Measurements from ENCODE around the gene USP7. TPM values are rescaled to one million over a fixed set of nuclear protein-coding genes. Genes with fewer than 3 reads are reported as not detected.
"Not testable (repeated sequence)": the region's sequence is repeated elsewhere in the genome, so short reads cannot be mapped to it uniquely, and the experiment has no call there.

USP7 gene
- total and polyA plus RNA-seq, 7 experiments from 2014 or later = 8.9 to 261 (median 176) TPM

GRCh38 chr16:8968054-8968453 is 4.3 kb upstream of the USP7 start:
- H3K27me3 ChIP-seq (ENCODE audit: control insufficient read depth in 2 of 2, insufficient read depth in 2 of 2, low read length in 2 of 2); H3K4me1 ChIP-seq (ENCODE audit: control insufficient read depth in 2 of 2, insufficient read depth in 2 of 2, low read length in 2 of 2); H3K36me3 ChIP-seq (ENCODE audit: control insufficient read depth in 2 of 3, insufficient read depth in 3 of 3, low read length in 3 of 3); ATAC-seq; H3K9me3 ChIP-seq (ENCODE audit: control insufficient read depth in 2 of 3, low read length in 3 of 3); H3K4me3 ChIP-seq (ENCODE audit: low read length); H3K27ac ChIP-seq (ENCODE audit: low read depth, low read length); H3K9me3 Mint-ChIP-seq; H3K36me3 Mint-ChIP-seq; H3K4me3 Mint-ChIP-seq; H3K27ac Mint-ChIP-seq; DNase-seq; H3K4me1 Mint-ChIP-seq: not testable (repeated sequence)
- H3K27me3 Mint-ChIP-seq = peaks cover 0 to 33% (median 0%) of the 10 kb centered on the region in 5 donors
- POLR2A ChIA-PET = interaction anchor here (0.6 kb wide), 1 partner anchor 10 kb away, joined by 4 read pairs; no protein-coding TSS in a partner anchor
- intact Hi-C loops (cut with micrococcal nuclease) = loop anchor here in 1 of 2 donors (10.0 kb wide), 1 partner anchor 53 kb away; no protein-coding TSS in a partner anchor
- CTCF ChIA-PET = interaction anchor here (0.5 kb wide), 1 partner anchor 50 kb away, joined by 6 read pairs; no protein-coding TSS in a partner anchor

DNA sequence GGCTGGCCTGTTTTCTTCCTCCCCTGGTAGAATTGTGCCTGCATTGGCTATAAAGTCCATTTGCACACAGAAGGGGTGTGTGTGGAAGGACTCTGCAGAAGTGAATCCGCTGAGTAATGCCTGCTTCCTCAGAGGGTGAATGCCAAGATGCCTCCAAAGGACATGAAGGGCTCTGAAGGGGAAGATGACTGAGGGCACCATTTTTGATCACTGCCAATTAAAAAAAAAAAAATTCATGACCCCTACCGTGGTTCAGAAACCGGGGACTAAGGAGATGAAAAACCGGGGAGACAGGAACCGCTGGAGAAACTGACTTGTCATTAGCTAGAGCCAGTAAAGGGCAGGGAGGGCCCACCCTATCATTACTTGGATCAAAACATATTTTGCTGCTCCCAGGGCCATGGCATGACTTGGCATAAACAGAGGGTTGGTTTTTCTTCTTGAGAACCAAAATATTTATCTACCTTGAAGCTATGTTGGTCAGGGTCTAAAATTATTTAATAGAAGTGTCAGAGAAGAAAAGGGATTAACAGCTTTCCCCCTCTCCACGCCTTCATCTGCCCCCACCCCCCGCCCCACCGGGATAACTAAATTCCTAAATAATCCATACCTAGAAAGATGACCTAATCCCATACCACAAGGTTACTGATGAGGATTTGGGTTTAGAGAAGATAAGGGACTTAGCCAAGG is 3.6 kb upstream of the USP7 start:
- CTCF ChIA-PET = interaction anchor here (0.5 kb wide), 1 partner anchor 51 kb away, joined by 6 read pairs; no protein-coding TSS in a partner anchor
- Mint-ChIP-seq H3K27me3 (peaks cover 0 to 27% (median 0%) of the 10 kb centered on the region in 5 donors), H3K4me1 (peaks cover 3 to 9% (median 7%) of the 10 kb centered on the region in 7 donors), H3K9me3 (peaks cover 0 to 2% (median 0%) of the 10 kb centered on the region in 11 donors), H3K27ac (no peak overlapping the region), H3K4me3 (no peak overlapping the region), H3K36me3 (peaks cover 0 to 3% (median 0%) of the 10 kb centered on the region in 5 donors)
- Histone ChIP-seq H3K4me3 (ENCODE audit: low read length) (no peak overlapping the region), H3K27me3 (ENCODE audit: control insufficient read depth in 2 of 2, insufficient read depth in 2 of 2, low read length in 2 of 2) (no peaks in the 10 kb centered on the region), H3K4me1 (ENCODE audit: control insufficient read depth in 2 of 2, insufficient read depth in 2 of 2, low read length in 2 of 2) (peaks cover 0 to under 1% of the 10 kb centered on the region in 2 donors), H3K36me3 (ENCODE audit: control insufficient read depth in 2 of 3, insufficient read depth in 3 of 3, low read length in 3 of 3) (no peaks in the 10 kb centered on the region), H3K27ac (ENCODE audit: low read depth, low read length) (no peak overlapping the region), H3K9me3 (ENCODE audit: control insufficient read depth in 2 of 3, low read length in 3 of 3) (no peaks in the 10 kb centered on the region)
- POLR2A ChIA-PET = interaction anchor here (0.6 to 0.7 kb wide), 2 partner anchors 10 to 15 kb away, joined by 3 to 4 read pairs; no protein-coding TSS in a partner anchor
- intact Hi-C loops (cut with micrococcal nuclease) = loop anchor here in 1 of 2 donors (10.0 kb wide), 1 partner anchor 52 kb away; no protein-coding TSS in a partner anchor
- ATAC-seq (no peak), DNase-seq (no peak)

DNA sequence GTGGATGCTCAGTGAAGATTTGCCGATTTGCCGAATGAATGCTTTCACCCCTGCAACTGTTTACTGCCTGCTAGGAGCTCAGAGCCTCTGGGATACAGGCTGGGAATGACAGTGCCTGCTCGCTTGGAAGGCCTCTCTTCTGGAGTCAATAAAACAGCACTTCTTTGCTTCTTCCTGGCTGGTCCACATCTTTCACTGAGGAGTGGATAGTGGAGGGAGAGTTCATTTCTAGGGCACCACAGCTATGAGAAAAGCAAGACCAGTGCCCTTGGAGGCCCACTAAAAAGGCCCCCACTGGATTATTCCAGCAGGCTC is 3.1 kb upstream of the USP7 start:
- H3K27me3 Mint-ChIP-seq = peaks cover 0 to 26% (median 0%) of the 10 kb centered on the region in 5 donors
- Histone ChIP-seq H3K9me3 (ENCODE audit: control insufficient read depth in 2 of 3, low read length in 3 of 3) (no peaks in the 10 kb centered on the region), H3K4me3 (ENCODE audit: low read length) (no peak overlapping the region), H3K27me3 (ENCODE audit: control insufficient read depth in 2 of 2, insufficient read depth in 2 of 2, low read length in 2 of 2) (no peaks in the 10 kb centered on the region), H3K36me3 (ENCODE audit: control insufficient read depth in 2 of 3, insufficient read depth in 3 of 3, low read length in 3 of 3) (no peaks in the 10 kb centered on the region), H3K4me1 (ENCODE audit: control insufficient read depth in 2 of 2, insufficient read depth in 2 of 2, low read length in 2 of 2) (peaks cover 3 to 6% of the 10 kb centered on the region in 2 donors), H3K27ac (ENCODE audit: low read depth, low read length) (no peak overlapping the region)
- H3K4me3 Mint-ChIP-seq = peak overlapping the region in 1 of 10 donors; percentile 35
- ChIA-PET POLR2A (no interaction called here), CTCF (no interaction called here)
- no peak for ATAC-seq
- peaks cover 0 to 2% (median 0%) of the 10 kb centered on the region in 11 donors for H3K9me3 Mint-ChIP-seq
- intact Hi-C loops (cut with micrococcal nuclease) = loop anchor here in 1 of 2 donors (10.0 kb wide), 1 partner anchor 52 kb away; no protein-coding TSS in a partner anchor
- peaks cover 0 to 8% (median 0%) of the 10 kb centered on the region in 5 donors for H3K36me3 Mint-ChIP-seq
- no peak for DNase-seq
- H3K4me1 Mint-ChIP-seq = peaks cover 8 to 14% (median 12%) of the 10 kb centered on the region in 7 donors
- peak overlapping the region in 1 of 9 donors; percentile 60 for H3K27ac Mint-ChIP-seq

DNA sequence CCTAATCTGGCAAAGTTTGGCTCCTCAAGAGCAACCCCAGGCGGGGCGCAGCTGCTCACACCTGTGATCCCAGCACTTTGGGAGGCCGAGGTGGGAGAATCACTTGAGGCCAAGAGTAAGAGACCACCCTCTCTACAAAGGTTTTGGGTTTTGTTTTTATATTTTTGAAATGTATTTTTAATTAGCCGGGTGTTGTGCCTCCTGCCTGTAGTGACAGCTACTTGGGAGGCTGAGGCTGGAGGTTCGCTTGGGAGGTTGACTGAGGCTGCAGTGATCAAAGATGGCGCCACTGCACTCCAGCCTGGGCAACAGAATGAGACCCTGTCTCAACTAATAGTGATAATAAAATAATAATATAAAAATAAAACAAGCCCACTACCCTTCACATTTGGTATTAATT is 756 bp upstream of the USP7 start:
- no peak for DNase-seq
- Mint-ChIP-seq H3K36me3 (peaks cover 0 to 11% (median 0%) of the 10 kb centered on the region in 5 donors), H3K4me1 (peaks cover 30 to 37% (median 34%) of the 10 kb centered on the region in 7 donors), H3K27ac (peak overlapping the region; percentile 11 to 92 (median 71)), H3K9me3 (peaks cover 0 to 2% (median 0%) of the 10 kb centered on the region in 11 donors), H3K27me3 (peaks cover 0 to 19% (median 0%) of the 10 kb centered on the region in 5 donors), H3K4me3 (peak overlapping the region; percentile 54 to 86 (median 76))
- Histone ChIP-seq H3K27ac (ENCODE audit: low read depth, low read length) (peak overlapping the region; percentile 64), H3K4me1 (ENCODE audit: control insufficient read depth in 2 of 2, insufficient read depth in 2 of 2, low read length in 2 of 2) (peaks cover 25 to 29% of the 10 kb centered on the region in 2 donors), H3K9me3 (ENCODE audit: control insufficient read depth in 2 of 3, low read length in 3 of 3) (no peaks in the 10 kb centered on the region), H3K4me3 (ENCODE audit: low read length) (peak overlapping the region; percentile 71), H3K27me3 (ENCODE audit: control insufficient read depth in 2 of 2, insufficient read depth in 2 of 2, low read length in 2 of 2) (no peaks in the 10 kb centered on the region), H3K36me3 (ENCODE audit: control insufficient read depth in 2 of 3, insufficient read depth in 3 of 3, low read length in 3 of 3) (no peaks in the 10 kb centered on the region)
- ATAC-seq = no peak
- POLR2A ChIA-PET = interaction anchor here (1.3 to 1.6 kb wide), 2 partner anchors 13 to 127 kb away, joined by 3 to 17 read pairs; partner anchors contain the start of gene HAPSTR1
- CTCF ChIA-PET = no interaction called here
- intact Hi-C loops (cut with micrococcal nuclease) = loop anchor here (1.0 to 10.0 kb wide), 8 partner anchors 50 to 1978 kb away; partner anchors contain the start of genes METTL22 (in 2 of the 2), ABAT (in 1 of the 2), CLEC16A (in 1 of the 2) and DEXI (in 1 of the 2)

DNA sequence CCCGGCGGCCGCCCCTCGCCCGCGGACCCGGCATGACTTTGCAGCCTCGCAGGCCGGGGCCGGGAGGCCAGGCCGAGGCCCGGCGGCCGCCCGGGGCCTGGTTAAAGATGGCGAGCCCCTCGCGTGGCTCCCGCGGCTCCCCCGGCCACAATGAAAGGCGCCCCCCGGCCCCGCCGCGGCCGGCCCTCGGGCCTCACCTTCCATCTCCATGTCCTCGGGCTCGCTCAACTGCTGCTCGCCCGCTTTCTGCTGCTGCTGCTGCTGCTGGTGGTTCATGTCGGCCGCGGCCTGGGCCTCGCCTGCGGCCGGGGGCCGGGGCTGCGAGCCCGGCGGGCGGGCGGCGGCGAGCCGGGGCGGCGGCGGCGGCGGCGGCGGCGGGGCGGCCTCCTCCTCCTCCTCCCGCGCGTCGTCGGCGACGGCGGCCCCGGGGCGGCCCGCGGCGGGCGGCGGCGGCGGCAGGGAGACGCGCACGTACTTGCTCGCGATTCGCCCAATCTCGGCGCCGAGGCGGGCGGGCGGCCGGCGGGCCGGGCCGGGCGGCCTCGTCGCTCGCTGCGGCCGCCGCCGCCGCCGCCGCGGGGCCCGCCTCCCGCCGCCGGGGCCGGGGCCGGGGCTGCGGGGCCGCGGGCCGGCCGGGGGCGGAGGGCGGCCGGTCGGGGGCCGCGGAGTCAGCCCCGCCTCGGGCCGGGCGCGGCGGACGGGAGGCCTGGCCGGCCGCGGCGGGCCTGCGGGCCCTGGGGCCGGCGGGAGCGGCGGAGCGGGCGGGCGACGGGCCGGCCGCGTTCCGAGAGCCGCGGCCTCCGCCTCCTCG is 491 bp downstream of the USP7 start:
- Mint-ChIP-seq H3K4me1 (peaks cover 42 to 49% (median 47%) of the 10 kb centered on the region in 7 donors), H3K4me3 (peak overlapping the region in 9 of 10 donors; percentile 49 to 98 (median 73)), H3K27ac (peak overlapping the region in 2 of 9 donors; percentile 85 to 89), H3K36me3 (peaks cover 0 to 11% (median 0%) of the 10 kb centered on the region in 5 donors), H3K9me3 (peaks cover 0 to 2% (median 0%) of the 10 kb centered on the region in 11 donors), H3K27me3 (peaks cover 0 to 15% (median 0%) of the 10 kb centered on the region in 5 donors)
- Histone ChIP-seq H3K9me3 (ENCODE audit: control insufficient read depth in 2 of 3, low read length in 3 of 3) (no peaks in the 10 kb centered on the region), H3K27me3 (ENCODE audit: control insufficient read depth in 2 of 2, insufficient read depth in 2 of 2, low read length in 2 of 2) (no peaks in the 10 kb centered on the region), H3K4me3 (ENCODE audit: low read length) (peak overlapping the region; percentile 77), H3K36me3 (ENCODE audit: control insufficient read depth in 2 of 3, insufficient read depth in 3 of 3, low read length in 3 of 3) (no peaks in the 10 kb centered on the region), H3K27ac (ENCODE audit: low read depth, low read length) (peak overlapping the region; percentile 85), H3K4me1 (ENCODE audit: control insufficient read depth in 2 of 2, insufficient read depth in 2 of 2, low read length in 2 of 2) (peaks cover 38 to 42% of the 10 kb centered on the region in 2 donors)
- ChIA-PET CTCF (no interaction called here), POLR2A (interaction anchor here (0.6 to 1.6 kb wide), 3 partner anchors 12 to 128 kb away, joined by 3 to 17 read pairs (median 3); partner anchors contain the start of gene HAPSTR1)
- ATAC-seq (no peak), DNase-seq (peak in 1 of 9 donors; percentile 23)
- intact Hi-C loops (cut with micrococcal nuclease) = loop anchor here (1.0 to 10.0 kb wide), 9 partner anchors 48 to 1979 kb away; partner anchors contain the start of genes METTL22 (in 2 of the 2), PMM2 (in 2 of the 2), TMEM186 (in 2 of the 2) and CLEC16A (in 1 of the 2)
